ENCODE results near the gene RINL.

GRCh38 chr19:38841787-38842438 is 36.2 kb downstream of the RINL start:
- no peak for TF ChIP-seq POLR2A (IDR thresholded peaks at IDR 0.05)
- TF ChIP-seq CTCF (IDR thresholded peaks at IDR 0.05): no peak

All from lower leg skin (tissue), 3 donors.